Mammary epithelial cell (primary cell): ENCODE measurements around the gene TAS1R2.

Experiments
- EZH2 ChIP-seq: IDR thresholded peaks from 2 replicates; pipeline ENCODE4 v1.6.1; 2012; ENCODE audit warnings: low read length, inconsistent platforms, borderline replicate concordance
- TF ChIP-seq, protein P1 (sequence below), 2 donors: IDR thresholded peaks in 1 of 2; conservative IDR thresholded peaks in 1 of 2; 2 replicates each; pipeline ENCODE4 v1.5.1; 2011 to 2012; ENCODE audit warnings: inconsistent platforms in 2 of 2, low read length in 2 of 2, mild to moderate bottlenecking in 2 of 2, control low read depth in 1 of 2, low read depth in 1 of 2; ENCODE audit not compliant: insufficient read depth in 1 of 2; ENCODE audit errors: extremely low read depth in 1 of 2

GRCh38 chr1:18800258-18800657 lies 59.2 kb downstream of the TAS1R2 start:
- TF ChIP-seq, protein P1, sequence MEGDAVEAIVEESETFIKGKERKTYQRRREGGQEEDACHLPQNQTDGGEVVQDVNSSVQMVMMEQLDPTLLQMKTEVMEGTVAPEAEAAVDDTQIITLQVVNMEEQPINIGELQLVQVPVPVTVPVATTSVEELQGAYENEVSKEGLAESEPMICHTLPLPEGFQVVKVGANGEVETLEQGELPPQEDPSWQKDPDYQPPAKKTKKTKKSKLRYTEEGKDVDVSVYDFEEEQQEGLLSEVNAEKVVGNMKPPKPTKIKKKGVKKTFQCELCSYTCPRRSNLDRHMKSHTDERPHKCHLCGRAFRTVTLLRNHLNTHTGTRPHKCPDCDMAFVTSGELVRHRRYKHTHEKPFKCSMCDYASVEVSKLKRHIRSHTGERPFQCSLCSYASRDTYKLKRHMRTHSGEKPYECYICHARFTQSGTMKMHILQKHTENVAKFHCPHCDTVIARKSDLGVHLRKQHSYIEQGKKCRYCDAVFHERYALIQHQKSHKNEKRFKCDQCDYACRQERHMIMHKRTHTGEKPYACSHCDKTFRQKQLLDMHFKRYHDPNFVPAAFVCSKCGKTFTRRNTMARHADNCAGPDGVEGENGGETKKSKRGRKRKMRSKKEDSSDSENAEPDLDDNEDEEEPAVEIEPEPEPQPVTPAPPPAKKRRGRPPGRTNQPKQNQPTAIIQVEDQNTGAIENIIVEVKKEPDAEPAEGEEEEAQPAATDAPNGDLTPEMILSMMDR (conservative IDR thresholded peaks at IDR 0.05 in 1 of 2, IDR thresholded peaks at IDR 0.05 in 1 of 2; ENCODE audit: extremely low read depth in 1 of 2, insufficient read depth in 1 of 2, low read depth in 1 of 2, low read length in 2 of 2) = no peak
- no peak for TF ChIP-seq EZH2
